Naive thymus-derived CD8-positive, alpha-beta T cell (primary cell): ENCODE data around the gene LTV1. TPM values are rescaled to one million over a fixed set of nuclear protein-coding genes. Genes with fewer than 3 reads are reported as not detected.

Source experiments
- ATAC-seq, 2 donors: fragments of 150-1000 bp; cut with Tn5 transposase in 1 of 2; sonication (Bioruptor Pico), chemical (Tn5 transposase) in 1 of 2; 1 replicate in 1 of 2; 2 replicates in 1 of 2; pipeline ENCODE4 v1.10.0; 2021; ENCODE audit warnings: mild to moderate bottlenecking in 2 of 2, moderate library complexity in 2 of 2
- POLR2A ChIA-PET: fragments of 350-600 bp; sonication (Branson Sonifier 250); formaldehyde crosslinking; loops from one replicate; lab custom pipeline; 2021; ENCODE audit warnings: antibody characterized with exemption; lab: Charles Lee
- DNase-seq, 10 donors: peaks; one replicate each; pipeline versions ENCODE4 v3.0.0 to v3.0.0-alpha.2; 2020 to 2022
- H3K27ac Mint-ChIP-seq, 10 donors: one replicate each; pipeline ENCODE4 v1.8.0; 2020 to 2022; ENCODE audit warnings: mild to moderate bottlenecking in 10 of 10, mixed read lengths in 10 of 10, moderate library complexity in 4 of 10, inconsistent platforms in 1 of 10
- H3K27me3 Mint-ChIP-seq, 5 donors: one replicate each; pipeline ENCODE4 v1.8.0; 2021 to 2022; ENCODE audit warnings: mixed read lengths in 5 of 5
- H3K36me3 Mint-ChIP-seq, 3 donors: one replicate each; pipeline ENCODE4 v1.8.0; 2020 to 2022; ENCODE audit warnings: mixed read lengths in 3 of 3, mild to moderate bottlenecking in 2 of 3, inconsistent platforms in 1 of 3
- H3K4me1 Mint-ChIP-seq, 4 donors: one replicate each; pipeline ENCODE4 v1.8.0; 2021 to 2022; ENCODE audit warnings: mixed read lengths in 4 of 4
- H3K4me3 Mint-ChIP-seq, 10 donors: one replicate each; pipeline ENCODE4 v1.8.0; 2020 to 2022; ENCODE audit warnings: mild to moderate bottlenecking in 10 of 10, mixed read lengths in 10 of 10, moderate library complexity in 6 of 10, inconsistent platforms in 1 of 10
- H3K9me3 Mint-ChIP-seq, 9 donors: one replicate each; pipeline ENCODE4 v1.8.0; 2020 to 2022; ENCODE audit warnings: mixed read lengths in 9 of 9, mild to moderate bottlenecking in 3 of 9, inconsistent platforms in 1 of 9, moderate library complexity in 1 of 9
- polyA plus RNA-seq, 3 donors: library from polyadenylated mRNA; unstranded; fragments of 300-500 nt; fragmentation: Illumina TruSeq; gene quantifications; one replicate each; pipeline ENCODE4 v1.2.3, GENCODE V29; 2021
- total RNA-seq, 8 experiments: library from RNA in 2 of 8; stranded (reverse) in 2 of 8; gene quantifications; one replicate each; pipeline ENCODE4 v1.2.3 and lab custom pipeline; 2021 to 2026

Gene LTV1
- total and polyA plus RNA-seq, 5 experiments from 2014 or later, result 20.2 to 28.8 (median 27.1) TPM

DNA sequence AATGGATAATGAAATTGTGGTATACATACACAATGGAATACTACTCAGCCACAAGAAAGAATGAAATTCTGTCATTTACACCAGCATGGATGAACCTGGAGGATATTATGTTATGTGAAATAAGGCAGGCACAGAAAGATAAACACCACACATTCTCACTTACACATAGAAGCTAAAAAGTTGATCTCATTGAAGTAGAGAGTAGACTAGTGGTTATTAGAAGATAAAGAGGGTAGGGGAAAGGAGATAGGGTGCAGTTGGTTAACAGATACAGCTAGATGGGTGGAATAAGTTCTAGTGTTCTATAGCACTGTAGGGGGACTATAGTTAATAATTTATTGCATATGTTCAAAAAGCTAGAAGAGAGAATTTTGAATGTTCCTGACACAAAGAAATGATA is 25.5 kb upstream of the LTV1 start:
- Mint-ChIP-seq H3K4me3 (no peak overlapping the region), H3K36me3 (no peaks in the 10 kb centered on the region), H3K27me3 (no peaks in the 10 kb centered on the region), H3K4me1 (no peaks in the 10 kb centered on the region), H3K9me3 (no peaks in the 10 kb centered on the region), H3K27ac (no peak overlapping the region)
- no peak for DNase-seq
- ATAC-seq, result no peak
- POLR2A ChIA-PET, result no interaction called here

DNA sequence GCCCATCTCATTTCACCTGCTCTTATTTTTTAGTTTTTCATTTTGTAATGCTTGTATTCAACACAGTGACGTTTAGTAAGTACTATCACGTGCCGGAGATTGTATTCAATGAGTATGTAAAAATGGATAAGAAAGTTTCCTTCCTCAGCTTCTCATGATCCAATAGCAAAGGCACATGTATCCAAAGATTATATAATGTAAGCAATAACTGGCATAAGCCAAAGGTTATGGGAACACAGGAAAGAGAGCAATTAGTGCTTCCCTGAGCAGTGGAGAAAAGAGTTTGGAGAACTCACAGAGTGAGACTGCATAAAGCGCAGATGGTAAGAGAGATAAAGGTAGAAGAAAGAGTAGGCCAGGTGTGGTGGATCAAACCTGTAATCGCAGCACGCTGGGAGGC is 21.8 kb upstream of the LTV1 start:
- ATAC-seq, result no peak
- no peaks in the 10 kb centered on the region for H3K27me3 Mint-ChIP-seq
- H3K36me3 Mint-ChIP-seq, result peaks cover 0 to 6% (median 0%) of the 10 kb centered on the region in 3 donors
- H3K9me3 Mint-ChIP-seq, result no peaks in the 10 kb centered on the region
- H3K27ac Mint-ChIP-seq, result peak overlapping the region in 1 of 10 donors; percentile 5
- no peak for DNase-seq
- no peaks in the 10 kb centered on the region for H3K4me1 Mint-ChIP-seq
- no peak overlapping the region for H3K4me3 Mint-ChIP-seq
- POLR2A ChIA-PET, result no interaction called here

DNA sequence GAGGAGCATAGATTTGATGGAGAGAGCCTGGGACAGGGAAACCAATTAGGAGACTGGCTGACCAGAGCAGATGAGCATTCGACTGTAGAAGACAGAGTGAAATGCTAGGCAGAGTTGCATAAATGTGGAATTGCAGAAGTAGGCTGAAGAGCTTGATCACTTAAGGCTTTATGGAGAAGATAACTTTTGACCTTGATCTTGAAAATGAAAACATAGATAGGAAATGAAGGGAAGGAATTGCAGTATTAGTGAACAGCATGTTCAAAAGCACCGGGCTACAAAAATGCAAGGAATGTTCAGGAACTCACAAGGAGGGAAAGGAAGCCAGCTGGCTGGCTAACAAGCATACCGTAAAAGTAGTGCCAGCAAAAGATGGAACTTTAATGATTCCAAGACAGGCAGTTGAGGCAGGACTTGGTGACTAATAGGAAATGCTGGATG is 20.5 kb upstream of the LTV1 start:
- H3K27ac Mint-ChIP-seq, result no peak overlapping the region
- no peak overlapping the region for H3K4me3 Mint-ChIP-seq
- H3K9me3 Mint-ChIP-seq, result no peaks in the 10 kb centered on the region
- no peaks in the 10 kb centered on the region for H3K4me1 Mint-ChIP-seq
- ATAC-seq (no peak), DNase-seq (no peak)
- no peaks in the 10 kb centered on the region for H3K27me3 Mint-ChIP-seq
- POLR2A ChIA-PET, result no interaction called here
- H3K36me3 Mint-ChIP-seq, result peaks cover 0 to 6% (median 0%) of the 10 kb centered on the region in 3 donors

DNA sequence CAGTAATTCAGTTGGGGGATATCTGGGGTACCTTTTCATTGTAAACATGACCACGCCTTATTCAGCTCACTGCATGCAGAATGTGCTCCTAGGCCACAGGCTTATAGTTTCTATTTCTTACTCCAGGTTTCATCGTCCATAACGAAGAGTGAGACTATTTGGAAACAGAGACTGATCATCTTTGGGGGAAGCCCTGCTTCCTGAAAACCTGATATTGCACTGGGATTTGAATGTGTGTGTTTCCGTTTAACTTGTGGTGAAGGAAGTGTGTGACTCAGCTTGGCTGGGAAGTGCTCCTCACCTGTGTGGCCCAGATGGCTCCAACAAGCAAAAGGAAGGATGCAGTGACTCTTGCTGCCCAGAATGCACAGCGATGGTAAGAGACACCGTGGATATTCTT is 19.6 kb upstream of the LTV1 start:
- Mint-ChIP-seq H3K9me3 (no peaks in the 10 kb centered on the region), H3K36me3 (peaks cover 0 to 6% (median 0%) of the 10 kb centered on the region in 3 donors), H3K4me1 (no peaks in the 10 kb centered on the region), H3K27ac (no peak overlapping the region), H3K27me3 (no peaks in the 10 kb centered on the region), H3K4me3 (no peak overlapping the region)
- ATAC-seq (no peak), DNase-seq (no peak)
- POLR2A ChIA-PET, result no interaction called here

DNA sequence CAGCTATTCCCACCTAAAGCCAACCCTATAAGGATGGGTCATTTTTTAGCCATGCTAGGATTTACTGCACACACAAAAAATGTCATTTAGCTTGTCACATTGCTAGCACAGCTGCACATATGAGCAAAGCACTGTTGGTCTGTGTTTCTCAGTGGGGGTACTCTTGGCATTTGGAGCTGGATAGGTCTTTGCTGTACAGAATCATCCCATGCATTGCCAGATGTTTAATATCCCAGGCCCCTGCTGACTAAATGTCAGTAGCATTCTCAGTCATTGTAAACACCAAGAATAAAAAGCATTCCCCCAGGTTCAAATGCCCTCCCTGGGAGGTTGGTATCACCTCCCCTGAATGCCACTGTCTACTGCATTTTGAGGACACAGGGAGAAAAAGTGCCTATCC is 14.6 kb upstream of the LTV1 start:
- Mint-ChIP-seq H3K9me3 (no peaks in the 10 kb centered on the region), H3K27me3 (no peaks in the 10 kb centered on the region), H3K27ac (peak overlapping the region in 1 of 10 donors; percentile 26), H3K36me3 (peaks cover 0 to 5% (median 0%) of the 10 kb centered on the region in 3 donors), H3K4me1 (no peaks in the 10 kb centered on the region), H3K4me3 (no peak overlapping the region)
- ATAC-seq (no peak), DNase-seq (no peak)
- POLR2A ChIA-PET, result no interaction called here

- Mint-ChIP-seq H3K4me3 (no peak overlapping the region), H3K27ac (no peak overlapping the region), H3K36me3 (no peaks in the 10 kb centered on the region), H3K4me1 (peaks cover 0 to 1% (median 0%) of the 10 kb centered on the region in 4 donors), H3K9me3 (no peaks in the 10 kb centered on the region), H3K27me3 (peaks cover 0 to 8% (median 0%) of the 10 kb centered on the region in 5 donors)
- ATAC-seq (no peak), DNase-seq (no peak)
- POLR2A ChIA-PET, result no interaction called here
Observed at GRCh38 chr6:143836150-143836549, 7.0 kb upstream of the LTV1 start.

GRCh38 chr6:143838395-143838794 is 4.7 kb upstream of the LTV1 start:
- POLR2A ChIA-PET, result no interaction called here
- Mint-ChIP-seq H3K9me3 (no peaks in the 10 kb centered on the region), H3K4me3 (no peak overlapping the region), H3K27ac (no peak overlapping the region), H3K4me1 (peaks cover 4 to 8% (median 6%) of the 10 kb centered on the region in 4 donors), H3K27me3 (peaks cover 0 to 8% (median 0%) of the 10 kb centered on the region in 5 donors), H3K36me3 (no peaks in the 10 kb centered on the region)
- DNase-seq (no peak), ATAC-seq (no peak)

- DNase-seq (no peak), ATAC-seq (no peak)
- no peaks in the 10 kb centered on the region for H3K9me3 Mint-ChIP-seq
- no peak overlapping the region for H3K4me3 Mint-ChIP-seq
- POLR2A ChIA-PET, result no interaction called here
- no peak overlapping the region for H3K27ac Mint-ChIP-seq
- peaks cover 0 to 8% (median 0%) of the 10 kb centered on the region in 5 donors for H3K27me3 Mint-ChIP-seq
- H3K4me1 Mint-ChIP-seq, result peaks cover 9 to 15% (median 12%) of the 10 kb centered on the region in 4 donors
- H3K36me3 Mint-ChIP-seq, result peaks cover 0 to 3% (median 0%) of the 10 kb centered on the region in 3 donors
Observed at GRCh38 chr6:143839196-143839595, 3.9 kb upstream of the LTV1 start.

DNA sequence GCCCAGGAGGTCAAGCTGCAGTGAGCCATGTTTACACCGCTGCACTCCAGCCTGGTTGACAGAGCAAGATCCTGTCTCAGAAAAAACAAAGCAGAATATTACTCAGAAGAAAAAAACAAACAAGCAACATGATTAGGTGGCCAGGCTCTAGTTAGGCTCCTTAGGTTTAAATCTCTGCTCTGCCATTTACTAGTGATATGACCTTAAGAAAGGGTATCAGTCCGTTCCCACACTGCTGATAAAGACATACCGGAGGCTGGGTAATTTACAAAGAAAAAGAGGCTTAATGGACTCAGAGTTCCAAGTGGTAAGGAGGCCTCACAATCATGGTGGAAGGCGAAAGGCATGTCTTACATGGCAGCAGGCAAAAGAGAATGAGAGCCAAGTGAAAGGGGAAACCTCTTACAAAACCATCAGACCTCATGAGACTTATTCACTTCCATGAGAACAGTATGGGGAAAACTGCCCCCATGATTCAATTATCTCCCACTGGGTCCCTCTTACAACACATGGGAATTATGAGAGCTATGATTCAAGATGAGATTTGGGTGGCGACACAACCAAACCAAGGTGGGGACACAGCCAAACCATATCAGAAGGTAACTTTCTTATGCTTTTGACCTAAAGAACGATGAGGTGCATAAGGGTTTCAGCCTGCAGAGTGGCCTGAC is 2.4 kb upstream of the LTV1 start:
- Mint-ChIP-seq H3K27me3 (peaks cover 0 to 2% (median 0%) of the 10 kb centered on the region in 5 donors), H3K9me3 (no peaks in the 10 kb centered on the region), H3K27ac (peak overlapping the region in 5 of 10 donors; percentile 32 to 89 (median 64)), H3K4me1 (peaks cover 11 to 25% (median 21%) of the 10 kb centered on the region in 4 donors), H3K4me3 (peak overlapping the region in 5 of 10 donors; percentile 3 to 55 (median 21)), H3K36me3 (peaks cover under 1 to 14% (median 1%) of the 10 kb centered on the region in 3 donors)
- ATAC-seq (no peak), DNase-seq (no peak)
- POLR2A ChIA-PET, result no interaction called here

DNA sequence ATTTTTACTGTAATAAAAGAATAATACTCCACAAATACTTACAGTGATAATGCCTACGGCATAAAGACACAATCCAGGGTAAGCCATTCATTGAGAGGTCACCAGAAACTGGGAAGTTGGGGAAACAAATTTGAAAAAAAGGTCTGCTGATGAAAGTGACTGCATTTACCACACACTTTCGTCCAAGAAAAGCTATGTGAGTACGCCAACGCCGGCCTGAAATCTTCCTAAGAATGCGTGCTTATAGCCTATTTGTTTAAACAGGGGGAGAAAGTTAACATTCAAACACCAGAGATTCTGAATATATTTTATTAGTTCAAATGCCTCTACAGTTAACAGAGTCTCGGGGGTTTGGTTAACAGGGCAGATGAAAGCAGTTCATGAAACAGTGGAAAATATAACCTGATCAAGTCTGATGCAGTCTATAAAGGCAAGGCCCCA is 657 bp upstream of the LTV1 start:
- POLR2A ChIA-PET, result interaction anchor here (0.6 to 2.0 kb wide), 7 partner anchors 11 to 1893 kb away, joined by 3 to 9 read pairs (median 4); partner anchors contain the start of genes EPM2A, PHACTR2 and SF3B5
- DNase-seq (no peak), ATAC-seq (peak; percentile 63 to 71)
- H3K36me3 Mint-ChIP-seq, result peaks cover 5 to 32% (median 14%) of the 10 kb centered on the region in 3 donors
- peak overlapping the region; percentile 90 to 98 (median 95) for H3K4me3 Mint-ChIP-seq
- peak overlapping the region; percentile 87 to 99 (median 98) for H3K27ac Mint-ChIP-seq
- peaks cover 0 to 2% (median 0%) of the 10 kb centered on the region in 5 donors for H3K27me3 Mint-ChIP-seq
- no peaks in the 10 kb centered on the region for H3K9me3 Mint-ChIP-seq
- H3K4me1 Mint-ChIP-seq, result peaks cover 15 to 32% (median 29%) of the 10 kb centered on the region in 4 donors

GRCh38 chr6:143843677-143843999 is 500 bp downstream of the LTV1 start:
- H3K27ac Mint-ChIP-seq, result peak overlapping the region; percentile 87 to 99 (median 98)
- peak in 1 of 2 donors; percentile 14 for ATAC-seq
- peaks cover 18 to 40% (median 34%) of the 10 kb centered on the region in 4 donors for H3K4me1 Mint-ChIP-seq
- POLR2A ChIA-PET, result interaction anchor here (0.9 to 2.0 kb wide), 4 partner anchors 165 to 1892 kb away, joined by 4 to 9 read pairs (median 6); partner anchors contain the start of genes EPM2A, PHACTR2 and SF3B5
- peaks cover 0 to under 1% (median 0%) of the 10 kb centered on the region in 5 donors for H3K27me3 Mint-ChIP-seq
- DNase-seq, result no peak
- peak overlapping the region; percentile 90 to 98 (median 95) for H3K4me3 Mint-ChIP-seq
- H3K9me3 Mint-ChIP-seq, result no peaks in the 10 kb centered on the region
- peaks cover 9 to 42% (median 18%) of the 10 kb centered on the region in 3 donors for H3K36me3 Mint-ChIP-seq

DNA sequence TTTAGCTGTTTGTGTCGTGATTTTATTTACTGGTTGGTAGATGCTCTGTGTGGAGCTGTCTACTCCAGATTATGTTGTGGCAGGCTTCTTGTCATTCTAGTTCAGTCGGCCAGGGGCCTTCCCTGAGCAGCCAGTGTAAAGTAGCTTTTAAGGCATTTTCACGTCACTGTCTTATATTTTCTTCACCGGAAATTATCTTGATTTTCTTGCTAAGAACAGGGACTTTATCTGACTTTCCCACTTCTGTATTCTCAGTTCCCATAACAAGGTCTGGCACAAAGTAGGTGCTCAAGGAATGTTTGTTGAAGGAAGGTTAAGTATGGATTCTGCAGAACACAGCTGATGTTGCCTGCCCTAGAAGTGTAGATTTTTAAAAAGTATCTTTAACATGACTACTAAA is 868 bp downstream of the LTV1 start:
- POLR2A ChIA-PET, result interaction anchor here (2.0 kb wide), 1 partner anchor 251 kb away, joined by 7 read pairs; the partner anchor contains the start of gene SF3B5
- H3K27me3 Mint-ChIP-seq, result no peaks in the 10 kb centered on the region
- H3K4me3 Mint-ChIP-seq, result peak overlapping the region; percentile 90 to 98 (median 95)
- peak overlapping the region; percentile 87 to 99 (median 98) for H3K27ac Mint-ChIP-seq
- no peak for DNase-seq
- no peaks in the 10 kb centered on the region for H3K9me3 Mint-ChIP-seq
- peaks cover 21 to 42% (median 35%) of the 10 kb centered on the region in 4 donors for H3K4me1 Mint-ChIP-seq
- no peak for ATAC-seq
- H3K36me3 Mint-ChIP-seq, result peaks cover 13 to 46% (median 22%) of the 10 kb centered on the region in 3 donors

DNA sequence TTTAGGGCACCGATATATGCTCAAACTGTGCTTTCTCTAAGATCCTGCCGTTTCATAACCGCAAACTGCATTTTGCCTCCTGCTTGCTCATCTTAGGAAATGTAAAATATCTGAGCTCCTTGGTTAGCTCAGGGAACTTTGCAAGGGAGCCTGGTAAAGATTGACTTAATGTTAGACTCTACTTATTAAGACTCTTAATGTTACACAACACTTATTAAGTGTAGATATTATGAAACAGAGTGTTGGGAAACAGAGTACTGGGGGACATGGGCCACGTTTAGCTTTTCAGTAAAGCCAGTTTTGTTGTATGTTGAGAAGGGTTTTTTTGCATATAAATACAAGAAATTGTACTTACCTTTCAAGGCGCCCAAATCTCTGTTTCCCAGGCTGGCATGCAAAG is 1.9 kb downstream of the LTV1 start:
- H3K36me3 Mint-ChIP-seq, result peaks cover 15 to 56% (median 30%) of the 10 kb centered on the region in 3 donors

More for the DNA sequence above, 1.9 kb downstream of the LTV1 start:
- H3K27me3 Mint-ChIP-seq, result no peaks in the 10 kb centered on the region
- POLR2A ChIA-PET, result no interaction called here
- H3K27ac Mint-ChIP-seq, result peak overlapping the region in 1 of 10 donors; percentile 51
- H3K4me1 Mint-ChIP-seq, result peaks cover 27 to 51% (median 41%) of the 10 kb centered on the region in 4 donors
- H3K4me3 Mint-ChIP-seq, result peak overlapping the region in 8 of 10 donors; percentile 3 to 57 (median 23)
- DNase-seq (no peak), ATAC-seq (no peak)
- H3K9me3 Mint-ChIP-seq, result no peaks in the 10 kb centered on the region
